Activated T-cell treated with anti-CD3 and anti-CD28 coated beads for 48 hours (primary cell): Measurements from ENCODE around the gene CTRB1.
"Not testable (repeated sequence)": the region's sequence is repeated elsewhere in the genome, so short reads cannot be mapped to it uniquely, and the experiment has no call there.

Experiments
- DNase-seq: peaks from one replicate; pipeline ENCODE4 v3.0.0-alpha.2; 2020; ENCODE audit warnings: low read depth

CTRB1 gene

GRCh38 chr16:75254359-75254837 is 35.6 kb downstream of the CTRB1 start:
- no peak for DNase-seq

- no peak for DNase-seq
These were observed 37.3 kb downstream of the CTRB1 start for GRCh38 chr16:75256059-75256571.

GRCh38 chr16:75256696-75257343 is 38.0 kb downstream of the CTRB1 start:
- no peak for DNase-seq

GRCh38 chr16:75257886-75258806 is 39.4 kb downstream of the CTRB1 start:
- no peak for DNase-seq

- no peak for DNase-seq
These were observed 40.0 kb downstream of the CTRB1 start for GRCh38 chr16:75258807-75259141.

GRCh38 chr16:75260851-75261589 is 42.2 kb downstream of the CTRB1 start:
- DNase-seq: no peak

GRCh38 chr16:75261590-75262078 is 42.8 kb downstream of the CTRB1 start:
- no peak for DNase-seq

GRCh38 chr16:75262104-75262799 is 43.5 kb downstream of the CTRB1 start:
- DNase-seq: no peak

GRCh38 chr16:75262800-75263127 is 44.0 kb downstream of the CTRB1 start:
- DNase-seq: no peak

- no peak for DNase-seq
These were observed 44.6 kb downstream of the CTRB1 start for GRCh38 chr16:75263291-75263962.

GRCh38 chr16:75263963-75264445 is 45.2 kb downstream of the CTRB1 start:
- no peak for DNase-seq

GRCh38 chr16:75264457-75264998 is 45.7 kb downstream of the CTRB1 start:
- DNase-seq: no peak

GRCh38 chr16:75264999-75265910 is 46.5 kb downstream of the CTRB1 start:
- DNase-seq: no peak

GRCh38 chr16:75265911-75266701 is 47.3 kb downstream of the CTRB1 start:
- no peak for DNase-seq

- DNase-seq: no peak
These were observed 48.2 kb downstream of the CTRB1 start for GRCh38 chr16:75266738-75267630.

GRCh38 chr16:75267631-75268264 is 49.0 kb downstream of the CTRB1 start:
- no peak for DNase-seq

- not testable (repeated sequence) for DNase-seq
These were observed 50.6 kb downstream of the CTRB1 start for GRCh38 chr16:75269358-75269757.
